Kidney (tissue), 14 donors: Measurements from ENCODE around the gene FAM131A. TPM values are rescaled to one million over a fixed set of nuclear protein-coding genes. Genes with fewer than 3 reads are reported as not detected.
A peak's percentile ranks its signal among the peaks of the same experiment; 100 is the strongest.

Source experiments
- DNase-seq, 5 donors: peaks; one replicate each; pipeline ENCODE4 v3.0.0-alpha.2; 2013 to 2020
- FAIRE-seq: peaks from 2 replicates; lab custom pipeline; 2012; peaks lifted over from hg19 to GRCh38; lab: Jason Lieb, UNC
- H3K27ac ChIP-seq, 2 donors: one replicate each; pipeline ENCODE4 v1.7.0; 2013; ENCODE audit warnings: low read depth in 2 of 2, low read length in 2 of 2, inconsistent platforms in 1 of 2
- H3K27me3 ChIP-seq: one replicate; pipeline ENCODE4 v1.7.1; 2013; ENCODE audit warnings: low read length, inconsistent platforms; ENCODE audit not compliant: control insufficient read depth, insufficient read depth
- H3K36me3 ChIP-seq, 3 donors: one replicate each; pipeline versions ENCODE4 v1.7.0 to v1.7.1; 2013; ENCODE audit warnings: low read length in 3 of 3, control low read depth in 1 of 3, inconsistent platforms in 1 of 3; ENCODE audit not compliant: insufficient read depth in 3 of 3, control insufficient read depth in 2 of 3
- H3K4me1 ChIP-seq, 3 donors: one replicate each; pipeline versions ENCODE4 v1.7.0 to v1.7.1; 2013; ENCODE audit warnings: low read length in 3 of 3, inconsistent platforms in 1 of 3, low read depth in 1 of 3; ENCODE audit not compliant: control insufficient read depth in 2 of 3, insufficient read depth in 2 of 3
- H3K4me3 ChIP-seq, 3 donors: one replicate each; pipeline versions ENCODE4 v1.7.0 to v1.8.1; 2013; ENCODE audit warnings: low read length in 3 of 3, control low read depth in 1 of 3, inconsistent platforms in 1 of 3
- H3K9ac ChIP-seq, 3 donors: one replicate each; pipeline versions ENCODE4 v1.7.0 to v1.7.1; 2013; ENCODE audit warnings: low read length in 3 of 3, control low read depth in 1 of 3, inconsistent platforms in 1 of 3
- H3K9me3 ChIP-seq, 3 donors: one replicate each; pipeline versions ENCODE4 v1.7.0 to v1.7.1; 2013; ENCODE audit warnings: low read length in 3 of 3, control low read depth in 1 of 3, inconsistent platforms in 1 of 3; ENCODE audit not compliant: control insufficient read depth in 2 of 3, insufficient read depth in 1 of 3
- CTCF ChIP-seq: IDR thresholded peaks from 3 replicates; pipeline ENCODE4 v1.5.1; 2012; ENCODE audit warnings: mild to moderate bottlenecking, moderate library complexity, borderline replicate concordance; ENCODE audit not compliant: insufficient read depth; ENCODE audit errors: extremely low read depth
- intact Hi-C: fragments of 100-400 bp; cut with DNase I; formaldehyde crosslinking; loops from one replicate; pipeline ENCODE4 v1.11.1; 2022
- polyA plus RNA-seq: library from polyadenylated mRNA; stranded (reverse); fragments of 350-450 nt; fragmentation: Illumina TruSeq; extraction: RNeasy Lipid Tissue Mini Kit (QIAGEN cat#74804); gene quantifications from one replicate; pipeline ENCODE4 v1.2.3, GENCODE V29; 2014; ENCODE audit warnings: low read depth, low replicate concordance; ENCODE audit not compliant: insufficient read depth
- total RNA-seq: library from RNA; stranded (reverse); fragmentation: NEBNext Ultra II Directional; extraction: Animal tissue kit (Norgen Biotek cat#: 25700); gene quantifications from one replicate; pipeline ENCODE4 v1.2.1, GENCODE V29; 2021
- donor health status: control.
- donor health status: control.
- donor health status: control.
- donor health status: control.
- donor health status: control.
- donor health status: DM: yes; HTN: yes; CAD: no.
- donor health status: Normal renal cell carcinoma (clear cell type).

The FAM131A gene
- total and polyA plus RNA-seq, 2 donors from 2014 or later, result 14.0 to 20.1 TPM

GRCh38 chr3:184380627-184381260 is 43.3 kb downstream of the FAM131A start:
- H3K36me3 ChIP-seq, result no peaks in the 10 kb centered on the region
- peak overlapping the region in 1 of 3 donors; percentile 31 for H3K9ac ChIP-seq
- peaks cover 4% of the 10 kb centered on the region for H3K27me3 ChIP-seq
- H3K9me3 ChIP-seq, result no peaks in the 10 kb centered on the region
- FAIRE-seq (no peak), DNase-seq (peak in 2 of 5 donors; percentile 23 to 75)
- peak overlapping the region; percentile 31 to 60 (median 49) for H3K4me3 ChIP-seq
- TF ChIP-seq CTCF, result no peak
- no peak overlapping the region for H3K27ac ChIP-seq
- peaks cover 2 to 24% (median 4%) of the 10 kb centered on the region in 3 donors for H3K4me1 ChIP-seq
- intact Hi-C loops, result no loop called here

- peak in 4 of 5 donors; percentile 37 to 84 (median 54) for DNase-seq
- Histone ChIP-seq H3K4me1 (peaks cover 2 to 24% (median 4%) of the 10 kb centered on the region in 3 donors), H3K36me3 (no peaks in the 10 kb centered on the region), H3K9me3 (no peaks in the 10 kb centered on the region), H3K27me3 (peaks cover 4% of the 10 kb centered on the region), H3K27ac (no peak overlapping the region), H3K9ac (no peak overlapping the region), H3K4me3 (peak overlapping the region in 1 of 3 donors; percentile 49)
- no peak for FAIRE-seq
- no peak for TF ChIP-seq CTCF
- intact Hi-C loops, result no loop called here
Measured at GRCh38 chr3:184381261-184382224, 44.1 kb downstream of the FAM131A start.

GRCh38 chr3:184382326-184383032 is 45.1 kb downstream of the FAM131A start:
- no peak for FAIRE-seq
- Histone ChIP-seq H3K27ac (no peak overlapping the region), H3K4me3 (no peak overlapping the region), H3K27me3 (peaks cover 4% of the 10 kb centered on the region), H3K9ac (no peak overlapping the region), H3K36me3 (no peaks in the 10 kb centered on the region), H3K4me1 (peaks cover 2 to 21% (median 4%) of the 10 kb centered on the region in 3 donors), H3K9me3 (no peaks in the 10 kb centered on the region)
- intact Hi-C loops, result no loop called here
- no peak for TF ChIP-seq CTCF
- DNase-seq, result no peak
